NT2/D1 (cell line): Measurements from ENCODE around the gene AP4M1.

Experiments
- DNase-seq: peaks from one replicate; pipeline ENCODE4 v3.0.0-alpha.2; 2011; ENCODE audit warnings: low read depth, low spot score
- H3K27me3 ChIP-seq: 2 replicates; pipeline ENCODE4 v1.6.0; 2011; ENCODE audit warnings: mild to moderate bottlenecking; ENCODE audit not compliant: insufficient read length, insufficient read depth
- H3K36me3 ChIP-seq: 2 replicates; pipeline ENCODE4 v1.6.1; 2011; ENCODE audit warnings: mild to moderate bottlenecking, low read length, mixed read lengths; ENCODE audit not compliant: insufficient read depth, insufficient read length
- H3K4me1 ChIP-seq: 2 replicates; pipeline ENCODE4 v1.5.1; 2011; ENCODE audit not compliant: insufficient read depth, insufficient read length
- H3K4me3 ChIP-seq: 2 replicates; pipeline ENCODE4 v1.5.1; 2011; ENCODE audit warnings: low read depth; ENCODE audit not compliant: insufficient read length
- H3K9ac ChIP-seq: 2 replicates; pipeline ENCODE4 v1.6.0; 2011; ENCODE audit warnings: low read depth; ENCODE audit not compliant: insufficient read length
- H3K9me3 ChIP-seq: 2 replicates; pipeline ENCODE4 v1.5.1; 2011; ENCODE audit warnings: mild to moderate bottlenecking, low read length; ENCODE audit not compliant: insufficient read depth
- SUZ12 ChIP-seq: IDR thresholded peaks from 2 replicates; pipeline ENCODE4 v1.6.1; 2011; ENCODE audit not compliant: insufficient read length, insufficient read depth; ENCODE audit errors: extremely low read depth
- YY1 ChIP-seq: IDR thresholded peaks from 2 replicates; pipeline ENCODE4 v1.6.1; 2011; ENCODE audit not compliant: insufficient read length, insufficient read depth
- ZNF274 ChIP-seq: IDR thresholded peaks from 2 replicates; pipeline ENCODE4 v1.6.1; 2011; ENCODE audit warnings: mild to moderate bottlenecking, low read depth, low read length

Gene AP4M1

GRCh38 chr7:100120733-100121036, 19.2 kb downstream of the AP4M1 start:
- peak overlapping the region; percentile 24 for H3K9ac ChIP-seq
- H3K4me3 ChIP-seq, result no peak overlapping the region
- peaks cover 26% of the 10 kb centered on the region for H3K36me3 ChIP-seq

GRCh38 chr7:100122067-100122466, 20.6 kb downstream of the AP4M1 start:
- DNase-seq, result no peak
- Histone ChIP-seq H3K27me3 (no peaks in the 10 kb centered on the region), H3K9me3 (no peaks in the 10 kb centered on the region), H3K36me3 (peaks cover 19% of the 10 kb centered on the region), H3K4me1 (peaks cover 7% of the 10 kb centered on the region), H3K4me3 (no peak overlapping the region), H3K9ac (no peak overlapping the region)
- TF ChIP-seq SUZ12 (no peak), ZNF274 (no peak), YY1 (no peak)

More at GRCh38 chr7:100120733-100121036, 19.2 kb downstream of the AP4M1 start:
- H3K4me1 ChIP-seq, result peaks cover 7% of the 10 kb centered on the region
- DNase-seq, result no peak
- TF ChIP-seq YY1 (no peak), ZNF274 (no peak), SUZ12 (no peak)
- H3K9me3 ChIP-seq, result no peaks in the 10 kb centered on the region
- no peaks in the 10 kb centered on the region for H3K27me3 ChIP-seq

- H3K27me3 ChIP-seq, result peaks cover under 1% of the 10 kb centered on the region
- peaks cover 19% of the 10 kb centered on the region for H3K36me3 ChIP-seq
- H3K4me1 ChIP-seq, result peaks cover 7% of the 10 kb centered on the region
- TF ChIP-seq ZNF274, result no peak
- H3K4me3 ChIP-seq, result no peak overlapping the region
- no peak for DNase-seq
- no peaks in the 10 kb centered on the region for H3K9me3 ChIP-seq
- no peak overlapping the region for H3K9ac ChIP-seq
Measured at GRCh38 chr7:100122568-100122967, 21.1 kb downstream of the AP4M1 start.

- no peak for DNase-seq
- Histone ChIP-seq H3K9me3 (no peaks in the 10 kb centered on the region), H3K36me3 (peaks cover 19% of the 10 kb centered on the region), H3K4me3 (no peak overlapping the region), H3K9ac (no peak overlapping the region), H3K27me3 (peaks cover 20% of the 10 kb centered on the region), H3K4me1 (peaks cover 7% of the 10 kb centered on the region)
- TF ChIP-seq YY1 (no peak), ZNF274 (no peak), SUZ12 (no peak)
Measured at GRCh38 chr7:100124301-100125230, 23.1 kb downstream of the AP4M1 start.

- TF ChIP-seq YY1 (no peak), ZNF274 (no peak), SUZ12 (no peak)
- peak overlapping the region; percentile 82 for H3K4me3 ChIP-seq
- H3K27me3 ChIP-seq, result peaks cover 20% of the 10 kb centered on the region
- peaks cover 19% of the 10 kb centered on the region for H3K36me3 ChIP-seq
- H3K4me1 ChIP-seq, result peaks cover 7% of the 10 kb centered on the region
- no peaks in the 10 kb centered on the region for H3K9me3 ChIP-seq
- H3K9ac ChIP-seq, result peak overlapping the region; percentile 95
- no peak for DNase-seq
Measured at GRCh38 chr7:100126239-100126930, 24.9 kb downstream of the AP4M1 start.

GRCh38 chr7:100126931-100127865, 25.8 kb downstream of the AP4M1 start, which contains the start of gene MBLAC1:
Gene MBLAC1, plus strand, starts transcription at chr7:100126967. Its CDS starts 429 bp downstream, at chr7:100127396.
- peak within 1 kb of the TSS; percentile 95 for H3K9ac ChIP-seq
- DNase-seq, result peak; percentile 90
- TF ChIP-seq SUZ12 (no peak), YY1 (no peak), ZNF274 (no peak)
- H3K27me3 ChIP-seq, result peaks cover 20% of the 10 kb centered on the region
- peak within 1 kb of the TSS; percentile 82 for H3K4me3 ChIP-seq
- peaks cover 17% of the 10 kb centered on the region for H3K36me3 ChIP-seq
- H3K4me1 ChIP-seq, result peaks cover 7% of the 10 kb centered on the region
- H3K9me3 ChIP-seq, result no peaks in the 10 kb centered on the region
